ENCODE measurements around the gene PDE4D.

- TF ChIP-seq CTCF (IDR thresholded peaks at IDR 0.05) (no peak), REST (IDR thresholded peaks at IDR 0.05; ENCODE audit: insufficient read depth in 1 of 2, low read depth in 2 of 2, low read length in 1 of 2) (no peak)
These were observed 791.1 kb downstream of the PDE4D start for GRCh38 chr5:59102437-59102836.
